ENCODE data around the gene GPATCH8. TPM values are rescaled to one million over a fixed set of nuclear protein-coding genes. Genes with fewer than 3 reads are reported as not detected.

Gene GPATCH8
- total RNA-seq, 1 donor from 2014 or later = 62.6 TPM

GRCh38 chr17:44502598-44503146 is 534 bp downstream of the GPATCH8 start:
- Mint-ChIP-seq H3K27me3 (ENCODE audit: unreplicated experiment) (peaks cover 7% of the 10 kb centered on the region), H3K4me1 (ENCODE audit: low read depth, unreplicated experiment) (peaks cover 5% of the 10 kb centered on the region), H3K36me3 (ENCODE audit: unreplicated experiment) (no peaks in the 10 kb centered on the region), H3K4me3 (ENCODE audit: unreplicated experiment) (peak overlapping the region; percentile 98), H3K27ac (ENCODE audit: unreplicated experiment) (peak overlapping the region; percentile 99), H3K9me3 (ENCODE audit: unreplicated experiment) (peaks cover 7% of the 10 kb centered on the region)
- peak; percentile 69 for DNase-seq
- TF ChIP-seq CTCF (IDR thresholded peaks at IDR 0.05; ENCODE audit: partially characterized antibody, unreplicated experiment) = no peak

GRCh38 chr17:44501866-44502375 is 1.3 kb downstream of the GPATCH8 start:
- Mint-ChIP-seq H3K27me3 (ENCODE audit: unreplicated experiment) (peaks cover 7% of the 10 kb centered on the region), H3K9me3 (ENCODE audit: unreplicated experiment) (peaks cover 7% of the 10 kb centered on the region), H3K4me3 (ENCODE audit: unreplicated experiment) (peak overlapping the region; percentile 98), H3K27ac (ENCODE audit: unreplicated experiment) (peak overlapping the region; percentile 99), H3K4me1 (ENCODE audit: low read depth, unreplicated experiment) (peaks cover 5% of the 10 kb centered on the region), H3K36me3 (ENCODE audit: unreplicated experiment) (no peaks in the 10 kb centered on the region)
- DNase-seq = no peak
- no peak for TF ChIP-seq CTCF (IDR thresholded peaks at IDR 0.05; ENCODE audit: partially characterized antibody, unreplicated experiment)

GRCh38 chr17:44499722-44500121 is 3.5 kb downstream of the GPATCH8 start:
- Mint-ChIP-seq H3K4me3 (ENCODE audit: unreplicated experiment) (no peak overlapping the region), H3K27ac (ENCODE audit: unreplicated experiment) (no peak overlapping the region), H3K4me1 (ENCODE audit: low read depth, unreplicated experiment) (peaks cover 5% of the 10 kb centered on the region), H3K9me3 (ENCODE audit: unreplicated experiment) (peaks cover 6% of the 10 kb centered on the region), H3K36me3 (ENCODE audit: unreplicated experiment) (no peaks in the 10 kb centered on the region), H3K27me3 (ENCODE audit: unreplicated experiment) (peaks cover 7% of the 10 kb centered on the region)
- no peak for DNase-seq
- TF ChIP-seq CTCF (IDR thresholded peaks at IDR 0.05; ENCODE audit: partially characterized antibody, unreplicated experiment) = no peak

GRCh38 chr17:44496815-44497214 is 6.4 kb downstream of the GPATCH8 start:
- H3K27ac Mint-ChIP-seq (ENCODE audit: unreplicated experiment) = no peak overlapping the region
- peaks cover 5% of the 10 kb centered on the region for H3K4me1 Mint-ChIP-seq (ENCODE audit: low read depth, unreplicated experiment)
- TF ChIP-seq CTCF (IDR thresholded peaks at IDR 0.05; ENCODE audit: partially characterized antibody, unreplicated experiment) = no peak

GRCh38 chr17:44493339-44493738 is 9.9 kb downstream of the GPATCH8 start:
- Mint-ChIP-seq H3K9me3 (ENCODE audit: unreplicated experiment) (no peaks in the 10 kb centered on the region), H3K4me1 (ENCODE audit: low read depth, unreplicated experiment) (no peaks in the 10 kb centered on the region), H3K27ac (ENCODE audit: unreplicated experiment) (no peak overlapping the region), H3K27me3 (ENCODE audit: unreplicated experiment) (no peaks in the 10 kb centered on the region), H3K36me3 (ENCODE audit: unreplicated experiment) (no peaks in the 10 kb centered on the region), H3K4me3 (ENCODE audit: unreplicated experiment) (no peak overlapping the region)
- DNase-seq = no peak
- no peak for TF ChIP-seq CTCF (IDR thresholded peaks at IDR 0.05; ENCODE audit: partially characterized antibody, unreplicated experiment)

More at GRCh38 chr17:44496815-44497214, 6.4 kb downstream of the GPATCH8 start:
- no peaks in the 10 kb centered on the region for H3K27me3 Mint-ChIP-seq (ENCODE audit: unreplicated experiment)
- no peak overlapping the region for H3K4me3 Mint-ChIP-seq (ENCODE audit: unreplicated experiment)
- no peaks in the 10 kb centered on the region for H3K36me3 Mint-ChIP-seq (ENCODE audit: unreplicated experiment)
- H3K9me3 Mint-ChIP-seq (ENCODE audit: unreplicated experiment) = no peaks in the 10 kb centered on the region
- DNase-seq = no peak
